Esophagus squamous epithelium (tissue), 5 donors: ENCODE data around the gene PITHD1. TPM values are rescaled to one million over a fixed set of nuclear protein-coding genes. Genes with fewer than 3 reads are reported as not detected.
"Not testable (repeated sequence)": the region's sequence is repeated elsewhere in the genome, so short reads cannot be mapped to it uniquely, and the experiment has no call there.

Source experiments
- DNase-seq: peaks from one replicate; lab custom pipeline; 2025; lab: John Stamatoyannopoulos, UW
- H3K27ac ChIP-seq, 4 donors: fragments of 200-600 bp; sonication (generic); one replicate each; pipeline ENCODE4 v1.5.1; 2016 to 2019; ENCODE audit warnings: mild to moderate bottlenecking in 1 of 4
- H3K27me3 ChIP-seq, 4 donors: fragments of 200-600 bp; sonication (generic); 1 replicate in 3 of 4; 2 replicates in 1 of 4; pipeline versions ENCODE4 v1.5.1 to v1.6.0; 2017 to 2021; ENCODE audit warnings: antibody characterized with exemption in 1 of 4
- H3K36me3 ChIP-seq, 3 donors: fragments of 200-600 bp; sonication (generic); one replicate each; pipeline ENCODE4 v1.5.1; 2016 to 2019
- H3K4me1 ChIP-seq, 3 donors: fragments of 200-600 bp; sonication (generic); one replicate each; pipeline ENCODE4 v1.5.1; 2017 to 2019
- H3K4me3 ChIP-seq, 4 donors: fragments of 200-600 bp; sonication (generic); 1 replicate in 3 of 4; 2 replicates in 1 of 4; pipeline ENCODE4 v1.5.1; 2016 to 2019; ENCODE audit warnings: mild to moderate bottlenecking in 2 of 4, moderate library complexity in 1 of 4
- H3K9me3 ChIP-seq, 3 donors: fragments of 200-600 bp; sonication (generic); one replicate each; pipeline ENCODE4 v1.5.1; 2016 to 2019
- CTCF ChIP-seq, 6 experiments: fragments of 450-650 bp in 4 of 6; fragments of 200-600 bp in 2 of 6; sonication (generic) in 2 of 6; IDR thresholded peaks; one replicate each; pipeline ENCODE4 v1.5.1; 2016 to 2019; ENCODE audit warnings: antibody characterized with exemption in 6 of 6, mild to moderate bottlenecking in 4 of 6, moderate library complexity in 4 of 6
- POLR2A ChIP-seq, 4 donors: fragments of 450-650 bp; IDR thresholded peaks; one replicate each; pipeline ENCODE4 v1.6.1; 2017; ENCODE audit warnings: antibody characterized with exemption in 4 of 4, mild to moderate bottlenecking in 4 of 4, moderate library complexity in 3 of 4
- WGBS, 2 donors: methylation state at CpG; one replicate each; pipeline ENCODE4 v1.1.5; 2018; 5-methylcytosine and 5-hydroxymethylcytosine counted together
- intact Hi-C: fragments of 100-400 bp; cut with DNase I; formaldehyde crosslinking; loops from one replicate; pipeline ENCODE4 v1.15.0; 2022
- total RNA-seq, 4 donors: library from RNA; depleted of rRNA; stranded (reverse); fragments of >200 nt; gene quantifications; one replicate each; pipeline ENCODE4 v1.1.0, GENCODE V29; 2016
- donor health status: DM: yes; HTN: yes; CAD: no.

Gene PITHD1
- total RNA-seq, result 10 to 100 TPM; 57.4 to 86.3 (median 78.0) TPM

- no peak for DNase-seq
- H3K4me1 ChIP-seq, result peaks cover 19 to 38% (median 22%) of the 10 kb centered on the region in 3 donors
- peaks cover 0 to 33% (median 0%) of the 10 kb centered on the region in 3 donors for H3K36me3 ChIP-seq
- H3K9me3 ChIP-seq, result no peaks in the 10 kb centered on the region
- peak within 1 kb of the TSS; percentile 86 to 97 (median 92) for H3K27ac ChIP-seq
- no peaks in the 10 kb centered on the region for H3K27me3 ChIP-seq
- intact Hi-C loops, result no loop called here
- H3K4me3 ChIP-seq, result peak within 1 kb of the TSS; percentile 63 to 95 (median 90)
- TF ChIP-seq POLR2A (IDR thresholded peaks at IDR 0.05) (peak in 3 of 4 donors; percentile 84 to 94 (median 89)), CTCF (IDR thresholded peaks at IDR 0.05) (no peak)
- WGBS, 2 donors, result 0 to 1% methylated on average over 13 to 45 of the region's 91 CpGs
Observed at GRCh38 chr1:23777979-23778814, at the start of gene PITHD1. Gene PITHD1, plus strand, starts transcription at chr1:23778418. Its CDS starts 98 bp downstream, at chr1:23778516.

GRCh38 chr1:23732363-23733224 lies 45.6 kb upstream of the PITHD1 start:
- intact Hi-C loops, result no loop called here
- WGBS, 2 donors, result 89 to 91% methylated on average over 9 to 10 of the region's 10 CpGs
- TF ChIP-seq POLR2A (IDR thresholded peaks at IDR 0.05), result no peak
- TF ChIP-seq CTCF (IDR thresholded peaks at IDR 0.05), result no peak
- no peaks in the 10 kb centered on the region for H3K27me3 ChIP-seq
- no peak overlapping the region for H3K27ac ChIP-seq
- no peaks in the 10 kb centered on the region for H3K9me3 ChIP-seq
- H3K36me3 ChIP-seq, result peaks cover 0 to 4% (median 0%) of the 10 kb centered on the region in 3 donors
- no peak overlapping the region for H3K4me3 ChIP-seq
- DNase-seq, result no peak
- peaks cover 0 to 10% (median 5%) of the 10 kb centered on the region in 3 donors for H3K4me1 ChIP-seq

- H3K27ac ChIP-seq, H3K4me3 ChIP-seq, H3K27me3 ChIP-seq, H3K4me1 ChIP-seq, DNase-seq, H3K36me3 ChIP-seq, intact Hi-C loops, H3K9me3 ChIP-seq: not testable (repeated sequence)
- 89 to 95% methylated on average over 5 of the region's 5 CpGs for WGBS, 2 donors
Observed at GRCh38 chr1:23733281-23733680, 44.9 kb upstream of the PITHD1 start.

- 88 to 94% methylated on average over 6 to 7 of the region's 7 CpGs for WGBS, 2 donors
- no peak for DNase-seq
- TF ChIP-seq CTCF (IDR thresholded peaks at IDR 0.05) (no peak), POLR2A (IDR thresholded peaks at IDR 0.05) (no peak)
- Histone ChIP-seq H3K27ac (no peak overlapping the region), H3K27me3 (no peaks in the 10 kb centered on the region), H3K4me3 (no peak overlapping the region), H3K9me3 (no peaks in the 10 kb centered on the region), H3K4me1 (no peaks in the 10 kb centered on the region), H3K36me3 (peaks cover 0 to 4% (median 0%) of the 10 kb centered on the region in 3 donors)
- intact Hi-C loops, result no loop called here
Observed at GRCh38 chr1:23736437-23737134, 41.6 kb upstream of the PITHD1 start.

GRCh38 chr1:23741609-23742008 lies 36.6 kb upstream of the PITHD1 start:
- intact Hi-C loops, result no loop called here
- Histone ChIP-seq H3K27ac (no peak overlapping the region), H3K4me1 (peaks cover 0 to 34% (median 22%) of the 10 kb centered on the region in 3 donors), H3K9me3 (no peaks in the 10 kb centered on the region), H3K27me3 (no peaks in the 10 kb centered on the region), H3K4me3 (no peak overlapping the region), H3K36me3 (peaks cover 0 to 11% (median 0%) of the 10 kb centered on the region in 3 donors)
- no peak for DNase-seq
- WGBS, 2 donors, result 76 to 80% methylated on average over 5 of the region's 5 CpGs
- TF ChIP-seq POLR2A (IDR thresholded peaks at IDR 0.05) (no peak), CTCF (IDR thresholded peaks at IDR 0.05) (no peak)
